ENCODE results near the gene ZDHHC7.

The ZDHHC7 gene

GRCh38 chr16:84953190-84953746, 58.1 kb downstream of the ZDHHC7 start:
- DNase-seq (ENCODE audit: extremely low read depth, low read depth) = no peak
- TF ChIP-seq, protein P1, sequence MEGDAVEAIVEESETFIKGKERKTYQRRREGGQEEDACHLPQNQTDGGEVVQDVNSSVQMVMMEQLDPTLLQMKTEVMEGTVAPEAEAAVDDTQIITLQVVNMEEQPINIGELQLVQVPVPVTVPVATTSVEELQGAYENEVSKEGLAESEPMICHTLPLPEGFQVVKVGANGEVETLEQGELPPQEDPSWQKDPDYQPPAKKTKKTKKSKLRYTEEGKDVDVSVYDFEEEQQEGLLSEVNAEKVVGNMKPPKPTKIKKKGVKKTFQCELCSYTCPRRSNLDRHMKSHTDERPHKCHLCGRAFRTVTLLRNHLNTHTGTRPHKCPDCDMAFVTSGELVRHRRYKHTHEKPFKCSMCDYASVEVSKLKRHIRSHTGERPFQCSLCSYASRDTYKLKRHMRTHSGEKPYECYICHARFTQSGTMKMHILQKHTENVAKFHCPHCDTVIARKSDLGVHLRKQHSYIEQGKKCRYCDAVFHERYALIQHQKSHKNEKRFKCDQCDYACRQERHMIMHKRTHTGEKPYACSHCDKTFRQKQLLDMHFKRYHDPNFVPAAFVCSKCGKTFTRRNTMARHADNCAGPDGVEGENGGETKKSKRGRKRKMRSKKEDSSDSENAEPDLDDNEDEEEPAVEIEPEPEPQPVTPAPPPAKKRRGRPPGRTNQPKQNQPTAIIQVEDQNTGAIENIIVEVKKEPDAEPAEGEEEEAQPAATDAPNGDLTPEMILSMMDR (IDR thresholded peaks at IDR 0.05; ENCODE audit: low read depth, low read length) = no peak; the same call in 1 of the 2 replicates

DNA sequence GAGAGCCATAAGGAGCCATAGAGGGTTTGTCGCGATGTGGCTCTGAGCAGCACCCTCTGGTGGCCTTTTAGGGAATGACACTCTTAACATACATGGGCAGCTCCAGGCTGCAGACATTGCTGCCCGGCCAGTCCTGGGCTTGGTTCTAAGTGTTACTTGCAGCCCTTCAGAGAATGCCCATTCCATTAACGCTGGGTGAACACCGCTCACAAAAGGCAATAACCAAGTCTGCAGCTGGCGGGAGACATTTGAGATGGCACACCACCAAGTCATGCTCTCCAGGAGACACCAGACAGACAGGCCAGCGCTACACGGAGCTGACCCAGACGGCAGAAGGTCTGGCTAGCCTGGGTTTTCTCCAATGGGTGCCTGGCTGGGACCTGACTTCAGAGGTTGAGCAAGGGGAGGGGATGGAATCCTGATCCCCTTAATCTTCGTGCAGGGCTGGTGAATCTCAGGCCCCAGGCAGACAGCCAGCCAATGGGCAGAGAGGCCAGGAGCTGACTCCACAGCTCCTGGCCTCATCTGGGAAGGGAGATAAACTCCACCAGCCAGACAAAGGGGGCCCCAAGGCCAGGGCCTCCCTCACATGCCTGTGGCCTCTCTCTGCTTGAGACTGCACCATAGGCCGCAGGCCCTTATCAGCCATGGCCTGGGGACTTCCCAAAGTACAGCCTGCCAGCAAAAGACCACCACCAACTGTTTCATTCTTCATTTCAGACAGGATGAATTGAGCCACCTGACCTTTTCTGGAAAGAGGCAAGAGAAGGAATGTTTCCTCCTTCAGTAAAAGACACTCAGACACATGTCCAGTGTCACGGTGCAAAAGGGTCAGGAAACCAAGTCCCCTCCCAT, 58.8 kb downstream of the ZDHHC7 start:
- TF ChIP-seq, protein P1 (IDR thresholded peaks at IDR 0.05; ENCODE audit: low read depth, low read length) = peak; percentile 90
- peak; percentile 61 for DNase-seq (ENCODE audit: extremely low read depth, low read depth)

- DNase-seq (ENCODE audit: extremely low read depth, low read depth) = no peak
Observed at GRCh38 chr16:84950906-84951305, 60.4 kb downstream of the ZDHHC7 start.

DNA sequence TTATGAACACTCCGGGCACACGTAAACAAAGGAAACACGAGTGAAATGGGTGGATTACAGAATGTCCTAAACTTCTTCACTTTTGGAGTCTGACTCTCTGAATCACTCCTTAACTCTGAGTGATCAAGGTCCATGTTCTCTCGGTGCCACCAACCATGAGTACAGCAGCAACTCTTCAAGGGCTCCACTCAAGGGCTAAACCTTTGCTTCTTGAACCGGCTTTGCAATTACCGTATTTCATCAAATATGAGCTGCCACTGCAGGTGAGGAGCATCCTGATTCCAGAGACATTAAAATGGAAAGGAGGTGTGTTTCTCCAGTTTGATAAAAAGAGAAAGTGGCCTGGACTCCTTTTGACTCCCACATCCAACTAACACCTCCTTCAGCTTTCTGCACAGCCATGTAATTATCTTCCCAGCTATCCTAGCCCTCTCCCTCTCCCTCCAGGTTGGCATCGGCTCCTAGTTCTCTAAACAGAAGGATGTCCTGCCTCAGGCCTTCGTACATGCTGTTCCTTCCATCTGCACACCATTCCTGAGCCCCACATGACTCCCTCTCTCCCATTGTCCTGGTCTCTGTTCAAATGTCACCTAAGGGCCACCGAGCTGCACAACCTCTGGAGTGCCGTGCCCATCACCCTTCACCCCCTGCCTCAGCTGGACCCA, 61.4 kb downstream of the ZDHHC7 start:
- TF ChIP-seq, protein P1 (IDR thresholded peaks at IDR 0.05; ENCODE audit: low read depth, low read length) = no peak
- DNase-seq (ENCODE audit: extremely low read depth, low read depth) = no peak

More at GRCh38 chr16:84950906-84951305, 60.4 kb downstream of the ZDHHC7 start:
- TF ChIP-seq, protein P1 (IDR thresholded peaks at IDR 0.05; ENCODE audit: low read depth, low read length) = no peak; the same call in 1 of the 2 replicates

DNA sequence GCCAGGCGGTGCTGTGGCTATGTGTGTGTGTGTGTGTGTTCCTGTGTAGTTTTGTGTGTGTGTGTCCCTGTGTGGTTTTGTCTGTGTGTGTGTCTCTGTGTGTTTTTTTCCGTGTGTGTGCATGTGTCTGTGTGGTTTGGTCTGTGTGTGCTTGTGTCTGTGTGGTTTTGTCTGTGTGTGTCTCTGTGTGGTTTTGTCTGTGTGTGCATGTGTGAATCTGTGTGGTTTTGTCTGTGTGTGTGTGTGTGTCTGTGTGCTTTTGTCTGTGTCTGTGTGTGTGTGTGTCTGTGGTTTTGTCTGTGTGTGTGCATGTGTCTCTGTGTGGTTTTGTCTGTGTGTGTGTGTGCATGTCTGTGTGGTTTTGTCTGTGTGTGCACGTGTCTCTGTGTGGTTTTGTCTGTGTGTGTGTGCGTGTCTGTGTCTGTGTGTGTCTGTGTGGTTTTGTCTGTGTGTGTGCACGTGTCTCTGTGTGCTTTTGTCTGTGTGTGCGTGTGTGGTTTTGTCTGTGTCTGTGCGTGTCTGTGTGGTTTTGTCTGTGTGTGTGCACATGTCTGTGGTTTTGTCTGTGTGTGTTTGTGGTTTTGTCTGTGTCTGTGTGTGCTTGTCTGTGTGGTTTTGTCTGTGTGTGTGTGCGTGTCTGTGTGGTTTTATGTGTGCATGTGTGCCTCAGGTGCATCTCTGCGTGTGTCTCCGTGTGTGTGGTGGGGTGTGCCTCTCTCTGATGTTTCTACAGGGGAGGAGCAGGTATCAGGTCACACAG, 62.3 kb downstream of the ZDHHC7 start:
- no peak for DNase-seq (ENCODE audit: extremely low read depth, low read depth)
- TF ChIP-seq, protein P1 (IDR thresholded peaks at IDR 0.05; ENCODE audit: low read depth, low read length) = no peak

GRCh38 chr16:84947996-84948850, 63.1 kb downstream of the ZDHHC7 start:
- no peak for DNase-seq (ENCODE audit: extremely low read depth, low read depth)
- TF ChIP-seq, protein P1 (IDR thresholded peaks at IDR 0.05; ENCODE audit: low read depth, low read length) = no peak
